GM19452 (cell line): Measurements from ENCODE around the gene ARHGAP26.

Experiments used
- ATAC-seq: cut with Tn5 transposase; IDR thresholded peaks from one replicate; pipeline ENCODE4 v1.9.1; 2021; ENCODE audit not compliant: unreplicated experiment

ARHGAP26 gene

GRCh38 chr5:143130613-143131305 lies 360.6 kb downstream of the ARHGAP26 start:
- ATAC-seq = no peak

- ATAC-seq = no peak
Measured at GRCh38 chr5:143131972-143132371, 361.8 kb downstream of the ARHGAP26 start.

GRCh38 chr5:143132739-143133138 lies 362.6 kb downstream of the ARHGAP26 start:
- ATAC-seq = no peak

- ATAC-seq = no peak
Measured at GRCh38 chr5:143133721-143134120, 363.5 kb downstream of the ARHGAP26 start.

GRCh38 chr5:143134269-143134668 lies 364.1 kb downstream of the ARHGAP26 start:
- ATAC-seq = no peak

GRCh38 chr5:143134900-143135299 lies 364.7 kb downstream of the ARHGAP26 start:
- no peak for ATAC-seq

- ATAC-seq = no peak
Measured at GRCh38 chr5:143135832-143136551, 365.8 kb downstream of the ARHGAP26 start.

- no peak for ATAC-seq
Measured at GRCh38 chr5:143138839-143139238, 368.7 kb downstream of the ARHGAP26 start.

GRCh38 chr5:143139585-143139984 lies 369.4 kb downstream of the ARHGAP26 start:
- no peak for ATAC-seq

GRCh38 chr5:143140492-143141203 lies 370.5 kb downstream of the ARHGAP26 start:
- ATAC-seq = no peak

- no peak for ATAC-seq
Measured at GRCh38 chr5:143141652-143142051, 371.5 kb downstream of the ARHGAP26 start.

- no peak for ATAC-seq
Measured at GRCh38 chr5:143142596-143143435, 372.6 kb downstream of the ARHGAP26 start.

GRCh38 chr5:143143973-143144372 lies 373.8 kb downstream of the ARHGAP26 start:
- ATAC-seq = no peak

- no peak for ATAC-seq
Measured at GRCh38 chr5:143145243-143146160, 375.3 kb downstream of the ARHGAP26 start.

- no peak for ATAC-seq
Measured at GRCh38 chr5:143146161-143146560, 376.0 kb downstream of the ARHGAP26 start.

- no peak for ATAC-seq
Measured at GRCh38 chr5:143147383-143147782, 377.2 kb downstream of the ARHGAP26 start.

- no peak for ATAC-seq
Measured at GRCh38 chr5:143147902-143148301, 377.7 kb downstream of the ARHGAP26 start.

- no peak for ATAC-seq
Measured at GRCh38 chr5:143148771-143149170, 378.6 kb downstream of the ARHGAP26 start.

- no peak for ATAC-seq
Measured at GRCh38 chr5:143149759-143150158, 379.6 kb downstream of the ARHGAP26 start.
